AG08396 (cell line): ENCODE results near the gene FRMPD3.

Source experiments
- DNase-seq: peaks from one replicate; pipeline ENCODE4 v3.0.0; 2012; ENCODE audit warnings: low spot score, mixed read lengths

Gene FRMPD3

DNA sequence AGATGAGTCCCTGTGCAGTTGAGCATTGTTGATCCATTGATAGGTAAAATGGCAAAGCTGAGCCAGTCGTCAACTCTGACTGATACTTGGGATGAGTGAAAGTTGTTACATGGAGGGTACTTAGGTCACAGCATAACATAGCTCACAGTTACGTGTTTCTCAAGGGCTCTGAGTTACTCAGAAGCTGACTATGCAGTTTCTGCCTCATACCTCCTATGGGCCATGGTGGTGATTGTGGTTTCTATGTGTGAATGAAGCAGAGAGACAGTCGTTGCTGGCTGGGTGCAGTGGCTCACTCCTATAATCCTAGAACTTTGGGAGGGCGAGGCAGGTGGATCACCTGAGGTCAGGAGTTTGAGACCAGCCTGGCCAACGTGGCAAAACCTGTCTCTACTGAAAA, 30.8 kb downstream of the FRMPD3 start:
- no peak for DNase-seq

DNA sequence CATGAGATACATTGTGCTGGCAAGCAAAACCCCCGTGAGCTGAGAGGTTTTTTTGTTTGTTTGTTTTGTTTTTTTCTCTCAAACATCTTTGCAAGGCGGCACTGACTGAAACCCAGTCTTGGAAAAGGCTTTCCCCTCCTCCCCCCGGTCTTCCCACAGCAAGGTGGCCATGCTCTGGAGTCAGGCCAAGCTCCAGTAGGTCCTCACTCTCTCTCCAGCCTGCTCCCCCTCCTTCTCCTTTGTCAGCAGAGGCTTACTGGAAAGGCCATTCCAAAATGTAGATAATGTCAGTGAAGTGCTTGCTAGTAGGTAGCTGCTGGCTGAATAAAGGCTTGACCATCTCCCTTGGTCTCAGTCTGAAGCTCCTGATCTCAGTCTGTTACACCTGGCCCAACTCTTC, 32.6 kb downstream of the FRMPD3 start:
- no peak for DNase-seq

DNA sequence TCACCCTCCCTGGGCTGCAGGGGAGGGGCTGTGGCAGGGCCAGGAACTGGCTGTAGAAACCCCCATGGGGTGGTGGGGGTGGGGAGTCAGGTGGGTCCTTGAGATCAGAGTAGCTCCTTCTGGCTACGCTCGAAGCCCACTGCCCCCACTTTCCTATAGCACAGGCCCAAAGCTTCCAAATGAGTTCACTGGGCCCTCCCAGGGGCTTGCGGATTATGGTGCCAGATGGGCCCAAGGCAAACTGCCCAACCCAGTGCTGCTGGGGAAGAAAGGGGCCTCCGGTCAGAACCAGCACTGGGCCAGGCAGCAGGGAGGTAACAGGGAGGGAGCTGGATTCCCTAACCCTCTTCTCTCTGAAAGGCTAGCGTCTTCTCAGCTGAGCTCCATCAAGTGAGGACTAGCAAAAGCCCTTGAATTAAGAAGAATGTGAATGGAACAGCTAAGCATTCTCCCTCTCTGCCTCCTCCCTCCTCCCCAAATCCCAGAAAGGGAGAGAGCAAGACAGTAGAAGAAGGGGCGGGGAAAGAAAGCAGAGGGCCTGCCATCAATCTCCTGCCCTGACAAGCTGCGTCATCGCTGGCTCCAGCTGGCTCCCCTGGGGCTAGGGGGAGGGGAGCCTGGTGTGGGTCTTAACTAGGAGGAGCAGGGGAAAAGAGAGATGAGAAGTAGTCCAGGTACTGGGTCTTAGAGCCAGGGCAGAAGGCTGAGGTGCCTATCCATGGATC, 34.7 kb downstream of the FRMPD3 start:
- DNase-seq, result no peak

DNA sequence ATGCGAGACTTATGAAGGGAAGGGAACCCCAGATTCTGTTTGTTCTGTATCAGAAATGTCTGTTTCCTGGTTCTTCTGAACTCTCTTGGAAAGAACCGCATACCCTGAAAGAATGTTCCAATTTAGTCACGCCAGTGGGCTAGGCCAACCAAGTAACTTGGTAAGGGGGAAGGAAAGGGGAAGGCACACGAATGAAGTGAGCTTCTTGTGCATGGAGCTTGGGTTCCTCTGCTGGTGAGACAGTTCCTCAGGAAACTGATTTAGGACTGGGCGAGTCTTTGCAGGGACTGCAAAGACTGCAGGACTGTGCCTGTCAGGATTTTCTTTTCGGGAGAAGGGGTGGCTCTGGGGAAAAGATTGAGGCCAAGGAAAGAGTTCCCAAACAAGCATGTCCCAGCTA, 35.6 kb downstream of the FRMPD3 start:
- no peak for DNase-seq

DNA sequence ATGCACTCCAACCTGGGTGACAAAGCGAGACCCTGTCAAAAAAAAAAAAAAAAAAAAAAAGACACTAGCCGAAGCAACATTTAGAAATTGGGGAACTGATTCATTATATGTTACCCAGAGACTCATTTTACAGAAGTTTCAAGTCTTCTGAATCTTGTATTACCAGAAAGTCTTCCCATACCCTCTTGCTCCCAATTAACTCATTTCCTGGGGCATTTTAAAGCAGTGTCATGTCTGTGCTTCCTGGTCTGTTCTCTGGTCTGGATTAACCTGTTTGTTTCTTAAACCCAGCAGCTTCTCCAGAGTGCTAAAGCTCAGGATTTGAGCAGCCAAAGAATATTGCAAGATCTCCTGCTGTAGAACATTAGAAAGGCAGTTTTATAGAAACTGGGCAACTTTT, 43.7 kb downstream of the FRMPD3 start:
- no peak for DNase-seq

DNA sequence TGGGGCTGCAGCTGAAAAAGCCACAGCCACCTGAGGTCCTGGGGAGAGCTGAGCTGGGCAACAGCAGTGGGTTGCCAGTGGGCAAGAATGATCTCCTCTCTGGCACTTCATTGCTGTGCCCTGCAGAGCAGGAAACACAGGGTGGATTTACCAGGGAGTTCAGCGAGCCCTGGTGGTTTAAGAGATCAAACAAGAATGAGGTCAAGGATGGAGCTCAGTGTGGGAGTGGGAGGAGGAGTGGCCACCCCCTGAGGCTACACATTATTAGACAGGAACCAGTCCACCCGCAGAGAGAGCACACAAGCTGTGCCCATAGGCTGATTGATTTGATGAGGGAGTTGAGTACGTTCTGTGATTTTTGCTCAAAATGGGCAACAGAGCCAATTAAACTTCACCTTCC, 47.3 kb downstream of the FRMPD3 start:
- no peak for DNase-seq
